Esophagus squamous epithelium (tissue), 4 donors: ENCODE results near the gene VIL1.

Source experiments
- CTCF ChIP-seq, 6 experiments: fragments of 450-650 bp in 4 of 6; fragments of 200-600 bp in 2 of 6; sonication (generic) in 2 of 6; IDR thresholded peaks; one replicate each; pipeline ENCODE4 v1.5.1; 2016 to 2019; ENCODE audit warnings: antibody characterized with exemption in 6 of 6, mild to moderate bottlenecking in 4 of 6, moderate library complexity in 4 of 6
- POLR2A ChIP-seq, 4 donors: fragments of 450-650 bp; IDR thresholded peaks; one replicate each; pipeline ENCODE4 v1.6.1; 2017; ENCODE audit warnings: antibody characterized with exemption in 4 of 4, mild to moderate bottlenecking in 4 of 4, moderate library complexity in 3 of 4

- no peak for TF ChIP-seq POLR2A (IDR thresholded peaks at IDR 0.05)
- no peak for TF ChIP-seq CTCF (IDR thresholded peaks at IDR 0.05)
These were observed 15.5 kb downstream of the VIL1 start for GRCh38 chr2:218434456-218434855.
